DND-41 (cell line): ENCODE measurements around the gene EZH1.
A peak's percentile ranks its signal among the peaks of the same experiment; 100 is the strongest.

Experiments
- ATAC-seq: fragments of 200-7000 bp; cut with Tn5 transposase; 3 replicates; pipeline ENCODE4 v1.9.1; 2021; ENCODE audit warnings: low read depth; ENCODE audit not compliant: insufficient read depth
- DNase-seq: peaks from one replicate; pipeline ENCODE4 v3.0.0-alpha.2; 2020
- H2AFZ ChIP-seq: 2 replicates; pipeline ENCODE4 v1.6.0; 2012; ENCODE audit warnings: low read depth, low read length
- H3K27ac ChIP-seq: 2 replicates; pipeline ENCODE4 v1.5.1; 2012; ENCODE audit warnings: low read length, inconsistent platforms
- H3K27me3 ChIP-seq: fragments of 200-600 bp; sonication (generic); 2 replicates; pipeline ENCODE4 v1.6.0; 2012; ENCODE audit warnings: low read length, mild to moderate bottlenecking, inconsistent platforms; ENCODE audit not compliant: insufficient read depth, poor library complexity
- H3K36me3 ChIP-seq: 2 replicates; pipeline ENCODE4 v1.5.1; 2012; ENCODE audit warnings: low read length, inconsistent platforms; ENCODE audit not compliant: insufficient read depth
- H3K4me1 ChIP-seq: 2 replicates; pipeline ENCODE4 v1.5.1; 2012; ENCODE audit warnings: mild to moderate bottlenecking, low read length; ENCODE audit not compliant: insufficient read depth
- H3K4me2 ChIP-seq: 2 replicates; pipeline ENCODE4 v1.6.0; 2012; ENCODE audit warnings: mild to moderate bottlenecking, moderate library complexity, low read length, inconsistent platforms; ENCODE audit not compliant: insufficient read depth
- H3K4me3 ChIP-seq, 2 experiments: fragments of 200-600 bp in 1 of 2; shearing (Covaris generic) in 1 of 2; 2 replicates each; pipeline ENCODE4 v1.5.1; 2012 to 2016; ENCODE audit warnings: inconsistent platforms in 2 of 2, low read length in 2 of 2, mild to moderate bottlenecking in 2 of 2, low read depth in 1 of 2, moderate library complexity in 1 of 2
- H3K79me2 ChIP-seq: 2 replicates; pipeline ENCODE4 v1.6.0; 2012; ENCODE audit warnings: low read length, inconsistent platforms; ENCODE audit not compliant: insufficient read depth
- H3K9ac ChIP-seq: 2 replicates; pipeline ENCODE4 v1.6.0; 2012; ENCODE audit warnings: low read depth, mild to moderate bottlenecking, inconsistent platforms, low read length, moderate library complexity
- H3K9me3 ChIP-seq: 2 replicates; pipeline ENCODE4 v1.5.1; 2012; ENCODE audit warnings: low read length, moderate library complexity, mild to moderate bottlenecking, inconsistent platforms; ENCODE audit not compliant: insufficient read depth, severe bottlenecking
- H4K20me1 ChIP-seq: 2 replicates; pipeline ENCODE4 v1.6.0; 2012; ENCODE audit warnings: low read length; ENCODE audit not compliant: insufficient read depth
- EZH2 ChIP-seq: IDR thresholded peaks from 3 replicates; pipeline ENCODE4 v1.6.1; 2012; ENCODE audit warnings: borderline replicate concordance, low read depth, mild to moderate bottlenecking, moderate library complexity, low read length, inconsistent platforms; ENCODE audit not compliant: severe bottlenecking
- TF ChIP-seq, protein P1 (sequence below): IDR thresholded peaks from 2 replicates; pipeline ENCODE4 v1.5.1; 2012; ENCODE audit warnings: borderline replicate concordance, low read length, moderate library complexity, mild to moderate bottlenecking; ENCODE audit not compliant: poor library complexity, severe bottlenecking; ENCODE audit errors: extremely low read depth

EZH1 gene

DNA sequence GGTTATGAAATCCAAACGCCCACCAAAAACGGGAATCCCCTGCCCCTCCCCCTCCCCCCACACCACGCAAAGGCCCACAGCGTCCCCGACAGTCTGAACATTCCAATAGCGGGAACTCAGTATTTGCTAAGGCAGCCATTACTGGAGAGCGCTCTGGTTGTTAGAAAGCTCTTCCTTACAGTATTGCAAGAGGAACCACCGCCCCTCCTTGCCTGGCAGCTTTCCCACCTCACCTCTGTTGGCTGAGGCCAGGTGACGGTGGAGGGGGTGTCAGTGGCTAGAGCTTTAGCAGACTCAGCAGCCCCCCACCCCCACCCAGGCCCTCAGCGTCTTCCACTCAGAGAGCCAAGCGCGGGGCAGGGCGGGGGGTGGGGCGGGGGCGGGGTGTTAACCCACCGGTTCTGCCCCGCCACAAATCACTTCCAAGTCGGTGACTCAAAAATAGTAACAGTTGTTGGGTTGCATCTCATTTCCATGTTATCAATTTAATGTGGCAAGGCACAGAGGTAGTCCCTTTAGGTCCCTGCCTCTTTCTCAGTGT is 65.8 kb downstream of the EZH1 start:
- peak overlapping the region; percentile 67 for H3K9ac ChIP-seq
- H3K36me3 ChIP-seq: no peaks in the 10 kb centered on the region
- H3K27me3 ChIP-seq: peaks cover 12% of the 10 kb centered on the region
- H2AFZ ChIP-seq: peak overlapping the region; percentile 93
- no peaks in the 10 kb centered on the region for H3K9me3 ChIP-seq
- DNase-seq (peak; percentile 77), ATAC-seq (peak; percentile 25)
- H3K4me2 ChIP-seq: peak overlapping the region; percentile 92
- peak overlapping the region; percentile 96 for H3K27ac ChIP-seq
- peaks cover 11% of the 10 kb centered on the region for H4K20me1 ChIP-seq
- TF ChIP-seq, protein P1, sequence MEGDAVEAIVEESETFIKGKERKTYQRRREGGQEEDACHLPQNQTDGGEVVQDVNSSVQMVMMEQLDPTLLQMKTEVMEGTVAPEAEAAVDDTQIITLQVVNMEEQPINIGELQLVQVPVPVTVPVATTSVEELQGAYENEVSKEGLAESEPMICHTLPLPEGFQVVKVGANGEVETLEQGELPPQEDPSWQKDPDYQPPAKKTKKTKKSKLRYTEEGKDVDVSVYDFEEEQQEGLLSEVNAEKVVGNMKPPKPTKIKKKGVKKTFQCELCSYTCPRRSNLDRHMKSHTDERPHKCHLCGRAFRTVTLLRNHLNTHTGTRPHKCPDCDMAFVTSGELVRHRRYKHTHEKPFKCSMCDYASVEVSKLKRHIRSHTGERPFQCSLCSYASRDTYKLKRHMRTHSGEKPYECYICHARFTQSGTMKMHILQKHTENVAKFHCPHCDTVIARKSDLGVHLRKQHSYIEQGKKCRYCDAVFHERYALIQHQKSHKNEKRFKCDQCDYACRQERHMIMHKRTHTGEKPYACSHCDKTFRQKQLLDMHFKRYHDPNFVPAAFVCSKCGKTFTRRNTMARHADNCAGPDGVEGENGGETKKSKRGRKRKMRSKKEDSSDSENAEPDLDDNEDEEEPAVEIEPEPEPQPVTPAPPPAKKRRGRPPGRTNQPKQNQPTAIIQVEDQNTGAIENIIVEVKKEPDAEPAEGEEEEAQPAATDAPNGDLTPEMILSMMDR: peak; percentile 30
- no peak for TF ChIP-seq EZH2
- H3K4me1 ChIP-seq: peaks cover 63% of the 10 kb centered on the region
- H3K4me3 ChIP-seq: peak overlapping the region; percentile 28 to 63; a peak in 3 of 4 replicates
- no peaks in the 10 kb centered on the region for H3K79me2 ChIP-seq

- Histone ChIP-seq H3K4me1 (peaks cover 63% of the 10 kb centered on the region), H3K4me3 (peak overlapping the region; percentile 43 to 63; a peak in 3 of 4 replicates), H3K27me3 (peaks cover 12% of the 10 kb centered on the region), H3K79me2 (no peaks in the 10 kb centered on the region), H3K27ac (peak overlapping the region; percentile 96), H3K4me2 (peak overlapping the region; percentile 92), H3K9me3 (no peaks in the 10 kb centered on the region), H3K36me3 (no peaks in the 10 kb centered on the region), H4K20me1 (peaks cover 11% of the 10 kb centered on the region), H3K9ac (peak overlapping the region; percentile 67), H2AFZ (peak overlapping the region; percentile 70)
- peak; percentile 86 for DNase-seq
- ATAC-seq: peak; percentile 27
- TF ChIP-seq EZH2: no peak
- TF ChIP-seq, protein P1: no peak
These were observed 66.7 kb downstream of the EZH1 start for GRCh38 chr17:42677921-42678781.

DNA sequence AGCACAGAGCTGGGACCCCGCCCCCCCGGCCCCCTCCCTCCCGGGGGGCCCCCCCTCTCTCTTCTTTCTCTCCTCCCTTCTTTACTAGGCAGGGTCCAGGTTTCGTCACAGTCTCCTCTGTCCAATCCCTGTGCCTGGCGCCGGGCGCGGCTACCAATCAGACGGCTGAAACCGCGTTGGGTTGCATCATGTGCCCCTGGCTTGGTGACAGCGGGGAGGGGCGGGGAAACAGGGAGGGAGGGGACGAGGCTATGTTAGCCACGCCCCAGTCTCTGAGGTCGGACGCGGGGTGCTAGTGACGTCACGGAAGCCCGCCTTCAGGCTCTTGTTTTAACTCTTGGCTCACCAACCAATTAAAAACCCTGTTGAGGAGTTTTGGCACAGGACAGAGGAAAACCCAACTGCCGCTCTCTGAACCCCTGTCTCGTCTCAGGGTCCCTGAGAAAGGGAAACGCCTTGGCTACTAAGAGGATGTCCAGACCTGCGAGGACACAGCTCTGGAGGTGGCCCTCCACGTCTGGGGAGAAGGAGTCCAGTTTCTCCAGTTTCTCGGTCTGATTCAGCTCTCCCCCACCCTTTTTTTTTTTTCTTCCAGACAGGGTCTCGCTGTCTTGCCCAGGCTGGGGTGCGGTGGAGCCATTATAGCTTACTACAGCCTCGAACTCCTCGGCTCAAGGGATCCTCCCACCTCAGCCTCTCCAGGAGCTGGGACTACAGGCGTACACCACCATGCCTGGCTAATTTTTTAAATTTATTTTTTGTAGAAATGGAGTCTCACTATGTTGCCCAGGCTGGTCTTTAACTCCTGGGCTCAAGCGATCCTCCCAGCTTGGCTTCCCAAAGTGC is 67.6 kb downstream of the EZH1 start:
- H3K79me2 ChIP-seq: no peaks in the 10 kb centered on the region
- H3K9me3 ChIP-seq: no peaks in the 10 kb centered on the region
- no peaks in the 10 kb centered on the region for H3K36me3 ChIP-seq
- peaks cover 12% of the 10 kb centered on the region for H3K27me3 ChIP-seq
- DNase-seq (peak; percentile 100), ATAC-seq (peak; percentile 79)
- H3K9ac ChIP-seq: peak overlapping the region; percentile 67
- peak overlapping the region; percentile 70 for H2AFZ ChIP-seq
- peaks cover 63% of the 10 kb centered on the region for H3K4me1 ChIP-seq
- H3K4me3 ChIP-seq: peak overlapping the region; percentile 43 to 64; a peak in 3 of 4 replicates
- peaks cover 11% of the 10 kb centered on the region for H4K20me1 ChIP-seq
- peak overlapping the region; percentile 97 for H3K4me2 ChIP-seq
- TF ChIP-seq EZH2: no peak
- TF ChIP-seq, protein P1: no peak
- peak overlapping the region; percentile 96 for H3K27ac ChIP-seq
